HL-60/S4 treated with retinoic acid at 250 ng/mL for 4 days and 3 days (cell line): ENCODE measurements around the gene GLIS2.

Experiments used
- in situ Hi-C: fragments of 300-500 bp; cut with MboI; formaldehyde crosslinking; loops from 2 replicates; pipeline ENCODE4 v1.7.0; 2022; ENCODE audit warnings: low sequenced_read_pairs

Gene GLIS2

GRCh38 chr16:4319454-4320421 lies 3.9 kb downstream of the GLIS2 start:
- in situ Hi-C loops: no loop called here

DNA sequence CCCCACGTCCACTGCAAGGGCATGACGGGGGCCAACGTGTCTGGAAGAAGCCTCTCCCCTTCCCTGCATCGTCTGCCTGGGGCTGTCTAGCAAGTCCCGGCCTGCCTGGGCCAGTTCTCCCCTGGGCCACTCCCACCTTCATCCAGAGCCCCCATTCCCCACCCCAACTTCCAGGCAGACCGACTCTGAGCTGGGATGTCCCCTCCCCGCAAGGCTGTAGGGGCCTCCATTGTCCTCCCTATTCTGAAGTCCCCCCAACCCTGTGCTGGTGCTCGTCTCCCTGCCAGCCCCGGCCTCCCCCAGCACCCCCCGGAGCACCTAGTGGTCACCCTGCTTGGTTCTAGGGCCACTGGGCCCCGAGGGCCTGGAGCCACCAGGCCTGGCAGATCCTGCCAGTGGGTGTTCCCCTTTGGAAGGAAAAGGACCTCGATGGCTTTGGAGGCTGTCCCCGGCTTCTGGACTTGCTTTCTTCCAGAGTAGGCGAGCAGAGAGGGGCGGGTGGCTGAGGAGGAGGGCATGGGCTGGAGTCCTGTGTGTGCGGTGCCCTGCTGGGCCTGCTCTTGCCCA lies 4.8 kb downstream of the GLIS2 start:
- in situ Hi-C loops: no loop called here

DNA sequence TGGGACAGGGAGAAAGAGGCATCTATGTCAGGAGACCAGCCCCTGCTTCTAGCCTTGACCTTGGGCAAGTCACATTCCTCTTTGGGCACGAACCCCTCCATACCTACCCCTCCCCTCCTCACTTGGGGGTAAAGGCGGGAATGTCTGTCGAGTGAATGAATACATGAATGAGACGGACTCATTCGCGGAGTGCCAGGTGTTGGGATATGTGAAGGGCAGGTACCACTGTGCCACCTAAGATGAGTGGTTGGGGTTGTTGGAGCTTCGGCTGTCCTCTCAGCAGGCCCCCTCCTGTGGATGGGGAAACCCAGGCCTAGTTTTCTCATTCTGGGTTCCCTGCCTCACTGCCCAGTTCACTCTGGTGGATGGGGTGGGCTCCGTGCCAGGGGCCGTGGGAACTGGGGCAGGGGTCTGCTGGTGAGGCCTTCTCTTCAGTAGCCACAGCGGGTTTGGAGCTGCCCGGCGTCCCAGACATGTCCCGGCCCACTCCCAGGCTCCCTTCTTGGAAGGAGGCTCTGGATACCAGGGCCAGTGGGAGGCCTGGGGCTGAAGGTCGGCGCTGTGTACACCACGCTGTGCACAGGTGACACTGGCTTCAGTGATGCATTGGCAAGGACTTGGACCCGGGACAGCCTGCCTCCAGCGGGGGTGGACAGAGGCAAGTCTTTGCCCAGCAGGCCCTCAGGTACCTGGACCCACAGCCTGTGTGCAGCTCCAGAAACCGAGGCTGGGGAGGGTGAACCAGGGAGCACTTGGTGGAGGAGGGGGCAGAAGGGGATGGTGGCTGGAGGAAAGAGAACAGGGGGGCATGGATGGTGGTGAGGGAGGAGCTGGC lies 5.6 kb downstream of the GLIS2 start:
- in situ Hi-C loops: no loop called here

GRCh38 chr16:4322121-4323052 lies 6.5 kb downstream of the GLIS2 start:
- in situ Hi-C loops: no loop called here

DNA sequence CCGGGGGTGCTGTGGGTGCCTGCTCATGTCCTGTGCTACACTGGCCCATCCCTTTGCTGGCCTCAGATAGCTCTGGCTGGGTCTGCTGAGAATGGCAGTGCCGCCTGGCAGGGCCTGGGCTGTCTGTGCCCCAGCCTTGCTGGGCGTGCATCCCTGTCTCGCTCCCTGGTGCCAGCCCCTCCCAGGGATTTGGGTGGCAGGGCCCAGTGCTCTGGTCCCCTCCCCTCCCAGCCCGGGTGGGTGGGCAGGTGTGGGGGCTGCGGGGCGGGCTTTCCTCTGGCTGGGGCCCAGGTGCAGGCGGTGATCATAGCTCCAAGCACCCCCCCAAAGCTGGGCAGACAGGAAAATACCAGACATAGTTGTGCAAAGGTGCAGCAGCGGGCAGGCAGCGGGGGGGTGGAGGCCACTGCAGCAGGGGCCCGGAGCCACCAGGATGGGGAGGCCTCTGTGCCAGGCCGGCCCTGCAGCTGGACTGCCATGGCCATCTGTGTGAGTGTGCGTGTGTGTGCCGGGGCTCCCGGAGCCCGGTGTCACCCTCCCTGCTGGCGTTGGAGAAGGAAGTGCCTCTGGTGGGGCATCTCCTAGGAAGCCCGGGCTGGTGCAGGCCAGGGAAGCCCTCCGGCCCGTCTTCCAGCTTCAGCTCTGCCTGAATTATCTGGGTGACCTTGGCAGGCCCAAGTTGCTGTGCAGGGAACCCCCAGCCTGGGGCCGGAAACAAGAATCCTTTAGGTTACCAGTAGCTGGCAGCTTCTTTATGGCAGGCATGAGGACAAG lies 7.4 kb downstream of the GLIS2 start:
- in situ Hi-C loops: no loop called here

DNA sequence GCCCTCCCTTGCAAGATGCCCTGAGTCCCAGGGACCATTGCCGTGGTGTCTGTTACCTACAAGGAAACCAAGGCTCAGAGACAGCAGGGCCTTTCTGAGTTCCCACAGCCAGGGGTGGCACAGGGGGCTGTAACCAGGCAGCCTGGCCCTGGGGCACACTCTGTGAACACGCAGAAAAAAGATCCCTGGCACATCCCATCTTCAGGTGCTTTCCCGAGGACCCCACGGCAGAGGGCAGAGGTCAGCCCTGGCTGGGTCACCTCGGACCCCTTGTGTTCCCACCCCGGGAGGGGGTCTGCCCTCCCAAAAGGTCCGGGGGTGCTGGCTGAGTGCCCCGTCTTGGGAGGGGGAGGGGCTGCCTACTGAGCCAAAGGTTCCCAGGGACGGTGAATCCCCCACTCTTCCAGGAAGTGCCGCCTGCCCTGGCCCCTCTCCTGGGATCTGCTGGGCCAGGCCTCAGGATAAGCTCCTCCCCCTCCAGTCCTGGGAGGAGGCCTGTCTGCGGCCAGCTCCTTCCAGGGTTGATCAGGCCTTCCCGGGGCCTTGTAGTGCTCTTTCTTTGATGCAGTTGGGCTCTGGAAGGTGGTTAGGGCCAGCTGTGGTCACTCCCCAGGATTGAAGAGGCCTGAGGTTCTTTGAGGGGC lies 8.1 kb downstream of the GLIS2 start:
- in situ Hi-C loops: no loop called here

GRCh38 chr16:4324492-4325252 lies 8.8 kb downstream of the GLIS2 start:
- in situ Hi-C loops: no loop called here

DNA sequence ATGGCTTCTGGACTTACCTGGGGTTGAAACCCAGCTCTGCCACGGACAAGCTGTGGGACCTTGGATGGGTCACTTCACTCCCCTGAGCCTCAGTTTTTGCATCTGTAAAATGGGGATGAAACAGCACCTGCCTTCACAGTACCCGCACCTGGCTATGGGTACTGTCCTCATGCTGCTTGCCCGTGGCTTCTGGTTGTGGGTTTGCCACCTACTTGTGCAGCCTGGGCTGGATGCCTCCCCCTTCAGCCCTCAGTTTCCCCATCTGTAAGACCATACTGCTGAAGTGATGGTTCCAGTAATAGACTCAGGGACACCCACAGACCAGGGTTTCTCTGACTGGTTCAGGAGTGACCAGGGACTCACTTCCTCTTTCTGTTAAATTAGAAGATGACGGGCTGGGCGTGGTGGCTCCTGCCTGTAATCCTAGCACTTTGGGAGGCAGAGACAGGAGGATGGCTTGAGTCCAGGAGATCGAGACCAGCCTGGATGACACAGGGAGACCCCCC lies 9.4 kb downstream of the GLIS2 start:
- in situ Hi-C loops: no loop called here

DNA sequence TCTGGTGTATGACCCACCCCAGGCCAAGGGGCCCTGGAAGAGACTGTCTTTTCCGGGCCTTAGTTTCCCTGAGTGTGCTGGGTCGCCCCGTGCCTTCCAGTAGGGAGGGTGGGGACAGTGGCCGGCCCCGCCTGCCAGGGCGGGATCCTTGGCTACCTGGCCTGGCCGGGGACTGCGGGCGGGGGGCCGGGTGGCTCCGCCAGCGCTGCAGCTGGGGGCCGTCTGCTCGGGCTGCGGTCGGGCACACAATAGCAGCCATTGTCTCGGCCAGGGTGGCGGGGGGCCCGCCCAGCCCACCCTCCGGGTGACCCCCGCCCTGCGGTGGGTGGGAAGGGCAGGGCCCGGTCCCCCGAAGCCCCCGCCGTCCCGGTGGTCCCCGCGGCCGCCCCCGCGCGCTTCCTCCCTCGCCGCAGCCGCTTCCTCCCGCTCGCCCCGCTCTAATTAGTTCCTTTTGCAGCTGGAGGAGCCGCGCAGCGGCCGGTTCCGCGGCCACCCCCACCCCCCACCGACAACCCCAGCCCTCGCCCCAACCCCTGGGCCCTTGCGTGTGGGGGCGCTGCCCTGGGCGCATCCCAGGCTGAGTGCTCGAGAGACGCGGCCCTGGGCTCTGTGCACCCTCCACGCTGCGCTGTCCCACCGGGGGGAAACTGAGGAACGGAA lies 11.6 kb downstream of the GLIS2 start:
- in situ Hi-C loops: no loop called here

DNA sequence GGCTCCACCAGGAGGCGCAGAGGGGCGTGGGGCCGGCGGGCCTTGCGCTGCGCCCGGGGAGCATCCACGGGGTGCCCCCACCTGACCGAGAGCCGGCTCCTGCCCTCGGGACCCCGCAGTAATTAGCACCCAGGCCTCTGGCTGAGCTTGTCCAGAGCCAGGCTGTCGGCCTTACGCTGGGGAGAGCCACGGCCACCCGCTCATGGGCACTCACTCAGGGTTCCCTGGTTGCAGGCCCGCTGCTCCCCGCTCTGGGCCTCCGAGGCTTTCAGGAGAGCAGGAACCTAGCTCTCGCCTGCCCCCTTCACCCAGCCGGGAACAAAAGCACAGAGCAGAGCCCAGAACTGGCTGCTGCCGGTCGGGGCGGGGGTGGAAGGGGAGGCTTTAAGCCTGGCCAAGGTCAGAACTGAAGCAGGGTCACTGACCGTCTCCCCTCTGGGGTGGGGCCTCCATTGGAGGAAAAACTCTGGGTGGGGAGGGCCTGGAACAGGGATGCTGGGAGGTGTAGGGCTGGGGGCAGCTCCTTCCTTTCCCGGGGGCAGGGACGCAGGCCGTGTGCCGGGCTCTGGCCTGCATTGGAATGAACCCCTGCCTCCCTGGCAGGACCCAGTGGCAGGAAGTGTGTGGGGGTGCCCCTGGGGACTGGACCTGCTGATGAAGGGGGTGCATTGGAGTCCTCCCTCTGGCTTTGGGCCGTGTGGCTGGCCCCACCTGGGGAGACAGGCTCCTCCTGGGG lies 12.3 kb downstream of the GLIS2 start:
- in situ Hi-C loops: no loop called here

- in situ Hi-C loops: no loop called here
Observed at GRCh38 chr16:4328782-4329775, 13.2 kb downstream of the GLIS2 start.

DNA sequence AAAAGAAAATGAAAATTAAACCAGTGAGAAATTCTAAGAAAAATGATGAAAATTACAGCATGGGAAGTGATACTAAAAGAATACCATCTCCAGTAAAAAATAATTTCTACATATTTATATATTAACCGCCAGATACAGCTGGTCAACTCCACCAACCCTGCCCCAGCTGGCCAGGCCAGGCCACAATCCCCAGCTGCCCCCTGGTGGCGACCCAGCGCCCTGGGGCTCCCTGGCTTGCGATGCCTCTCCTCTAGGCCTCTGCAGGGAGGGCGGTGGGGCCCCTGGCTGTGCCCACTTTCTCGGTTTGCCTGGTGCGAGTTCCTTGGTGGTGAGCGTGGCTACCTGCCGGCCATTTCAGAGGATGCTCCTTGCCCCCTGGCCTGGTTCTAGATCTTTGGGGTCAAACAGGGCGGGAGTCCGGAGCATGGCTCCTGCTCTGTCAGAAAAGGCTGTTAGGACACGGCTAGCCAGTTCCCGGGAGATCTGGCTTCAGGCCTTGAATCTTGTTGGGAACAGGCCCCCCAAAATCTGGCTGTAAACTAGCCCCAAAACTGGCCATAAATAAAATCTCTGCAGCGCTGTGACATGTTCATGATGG lies 14.5 kb downstream of the GLIS2 start:
- in situ Hi-C loops: no loop called here

DNA sequence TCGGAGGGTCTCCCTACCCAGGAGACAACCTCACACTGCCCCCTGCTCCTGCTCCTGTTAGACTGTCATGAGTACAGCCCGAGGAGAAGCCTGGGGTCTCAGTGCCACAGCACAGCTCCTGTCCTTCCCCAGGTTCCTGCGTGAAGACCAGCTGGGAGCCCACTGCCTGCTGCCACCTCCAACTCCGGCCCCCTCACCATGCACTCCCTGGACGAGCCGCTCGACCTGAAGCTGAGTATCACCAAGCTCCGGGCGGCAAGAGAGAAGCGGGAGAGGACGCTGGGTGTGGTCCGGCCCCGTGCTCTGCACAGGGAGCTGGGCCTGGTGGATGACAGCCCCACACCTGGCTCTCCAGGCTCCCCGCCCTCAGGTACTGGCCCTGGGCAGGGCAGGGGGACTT lies 16.2 kb downstream of the GLIS2 start:
- in situ Hi-C loops: no loop called here

GRCh38 chr16:4332623-4333307 lies 16.9 kb downstream of the GLIS2 start:
- in situ Hi-C loops: no loop called here

- in situ Hi-C loops: no loop called here
Observed at GRCh38 chr16:4333308-4333638, 17.4 kb downstream of the GLIS2 start.
